Skeletal muscle satellite cell (primary cell): ENCODE data around the gene RBM15.

Source experiments
- H3K27me3 ChIP-seq: 2 replicates; pipeline ENCODE4 v1.7.0; 2013; ENCODE audit warnings: low read length; ENCODE audit not compliant: control insufficient read depth, insufficient read depth
- H3K36me3 ChIP-seq: 2 replicates; pipeline ENCODE4 v1.7.0; 2013; ENCODE audit warnings: mild to moderate bottlenecking, control low read depth, low read length; ENCODE audit not compliant: insufficient read depth
- H3K4me1 ChIP-seq: 2 replicates; pipeline ENCODE4 v1.7.0; 2013; ENCODE audit warnings: low read length; ENCODE audit not compliant: control insufficient read depth, insufficient read depth
- H3K4me2 ChIP-seq: 2 replicates; pipeline ENCODE4 v1.7.0; 2013; ENCODE audit warnings: mild to moderate bottlenecking, low read length
- H3K4me3 ChIP-seq: 2 replicates; pipeline ENCODE4 v1.7.0; 2013; ENCODE audit warnings: low read length
- H3K9ac ChIP-seq: 2 replicates; pipeline ENCODE4 v1.7.0; 2013; ENCODE audit warnings: mild to moderate bottlenecking, low read depth, low read length, moderate library complexity
- H3K9me3 ChIP-seq: replicated peaks from 2 replicates; pipeline ENCODE4 v1.7.0; 2013; ENCODE audit warnings: mild to moderate bottlenecking, control low read depth, low read length

Gene RBM15

GRCh38 chr1:110324667-110325066, 14.5 kb upstream of the RBM15 start:
- H3K36me3 ChIP-seq, result no peaks in the 10 kb centered on the region

GRCh38 chr1:110326826-110327225, 12.4 kb upstream of the RBM15 start:
- Histone ChIP-seq H3K27me3 (no peaks in the 10 kb centered on the region), H3K4me1 (no peaks in the 10 kb centered on the region), H3K36me3 (no peaks in the 10 kb centered on the region), H3K4me2 (no peak overlapping the region), H3K4me3 (no peak overlapping the region), H3K9me3 (no peaks in the 10 kb centered on the region), H3K9ac (no peak overlapping the region)

More at GRCh38 chr1:110324667-110325066, 14.5 kb upstream of the RBM15 start:
- no peaks in the 10 kb centered on the region for H3K4me1 ChIP-seq
- H3K9ac ChIP-seq, result no peak overlapping the region
- no peak overlapping the region for H3K4me3 ChIP-seq
- no peaks in the 10 kb centered on the region for H3K9me3 ChIP-seq
- no peaks in the 10 kb centered on the region for H3K27me3 ChIP-seq
- no peak overlapping the region for H3K4me2 ChIP-seq

GRCh38 chr1:110328274-110328673, 10.9 kb upstream of the RBM15 start:
- no peak overlapping the region for H3K4me3 ChIP-seq
- H3K36me3 ChIP-seq, result no peaks in the 10 kb centered on the region
- H3K9ac ChIP-seq, result no peak overlapping the region
- H3K27me3 ChIP-seq, result no peaks in the 10 kb centered on the region
- H3K4me2 ChIP-seq, result no peak overlapping the region
- H3K4me1 ChIP-seq, result no peaks in the 10 kb centered on the region
- H3K9me3 ChIP-seq, result no peaks in the 10 kb centered on the region

- H3K27me3 ChIP-seq, result no peaks in the 10 kb centered on the region
- H3K4me2 ChIP-seq, result no peak overlapping the region
- no peak overlapping the region for H3K4me3 ChIP-seq
- H3K36me3 ChIP-seq, result no peaks in the 10 kb centered on the region
- no peaks in the 10 kb centered on the region for H3K9me3 ChIP-seq
- H3K9ac ChIP-seq, result no peak overlapping the region
- no peaks in the 10 kb centered on the region for H3K4me1 ChIP-seq
Observed at GRCh38 chr1:110328700-110329099, 10.5 kb upstream of the RBM15 start.

- H3K27me3 ChIP-seq, result no peaks in the 10 kb centered on the region
- H3K9ac ChIP-seq, result no peak overlapping the region
- H3K9me3 ChIP-seq, result no peaks in the 10 kb centered on the region
- H3K4me1 ChIP-seq, result peaks cover 8% of the 10 kb centered on the region
- H3K36me3 ChIP-seq, result no peaks in the 10 kb centered on the region
- H3K4me3 ChIP-seq, result no peak overlapping the region
- no peak overlapping the region for H3K4me2 ChIP-seq
Observed at GRCh38 chr1:110335265-110335664, 3.9 kb upstream of the RBM15 start.

- Histone ChIP-seq H3K36me3 (peaks cover 9% of the 10 kb centered on the region), H3K27me3 (no peaks in the 10 kb centered on the region), H3K4me2 (no peak overlapping the region), H3K9me3 (no peaks in the 10 kb centered on the region), H3K9ac (no peak overlapping the region), H3K4me3 (no peak overlapping the region), H3K4me1 (peaks cover 20% of the 10 kb centered on the region)
Observed at GRCh38 chr1:110336300-110337039, 2.7 kb upstream of the RBM15 start.

GRCh38 chr1:110337704-110338308, 1.4 kb upstream of the RBM15 start:
- Histone ChIP-seq H3K36me3 (peaks cover 19% of the 10 kb centered on the region), H3K9me3 (no peaks in the 10 kb centered on the region), H3K4me3 (peak overlapping the region; percentile 77), H3K4me1 (peaks cover 30% of the 10 kb centered on the region), H3K27me3 (no peaks in the 10 kb centered on the region), H3K9ac (peak overlapping the region; percentile 90), H3K4me2 (peak overlapping the region; percentile 91)

GRCh38 chr1:110338309-110338885, 780 bp upstream of the RBM15 start:
- peaks cover 36% of the 10 kb centered on the region for H3K4me1 ChIP-seq
- H3K4me3 ChIP-seq, result peak overlapping the region; percentile 77
- H3K9me3 ChIP-seq, result no peaks in the 10 kb centered on the region
- no peaks in the 10 kb centered on the region for H3K27me3 ChIP-seq
- H3K9ac ChIP-seq, result peak overlapping the region; percentile 90
- peak overlapping the region; percentile 91 for H3K4me2 ChIP-seq
- peaks cover 23% of the 10 kb centered on the region for H3K36me3 ChIP-seq

GRCh38 chr1:110339407-110340206, 430 bp downstream of the RBM15 start:
- Histone ChIP-seq H3K27me3 (no peaks in the 10 kb centered on the region), H3K4me2 (peak overlapping the region; percentile 95), H3K36me3 (peaks cover 33% of the 10 kb centered on the region), H3K9me3 (no peaks in the 10 kb centered on the region), H3K9ac (peak overlapping the region; percentile 94), H3K4me3 (peak overlapping the region; percentile 92), H3K4me1 (peaks cover 45% of the 10 kb centered on the region)

GRCh38 chr1:110340207-110340468, 961 bp downstream of the RBM15 start:
- H3K4me1 ChIP-seq, result peaks cover 45% of the 10 kb centered on the region
- peak overlapping the region; percentile 92 for H3K4me3 ChIP-seq
- H3K9me3 ChIP-seq, result no peaks in the 10 kb centered on the region
- peak overlapping the region; percentile 95 for H3K4me2 ChIP-seq
- H3K9ac ChIP-seq, result peak overlapping the region; percentile 94
- H3K27me3 ChIP-seq, result no peaks in the 10 kb centered on the region
- H3K36me3 ChIP-seq, result peaks cover 33% of the 10 kb centered on the region

- Histone ChIP-seq H3K27me3 (no peaks in the 10 kb centered on the region), H3K4me1 (peaks cover 45% of the 10 kb centered on the region), H3K36me3 (peaks cover 34% of the 10 kb centered on the region), H3K9me3 (no peaks in the 10 kb centered on the region), H3K4me2 (peak overlapping the region; percentile 95), H3K4me3 (peak overlapping the region; percentile 92), H3K9ac (peak overlapping the region; percentile 31)
Observed at GRCh38 chr1:110341146-110341871, 2.1 kb downstream of the RBM15 start.
